GM12873 (cell line): ENCODE results near the gene INSL3.

Source experiments
- CTCF ChIP-seq: IDR thresholded peaks from 2 replicates; pipeline ENCODE4 v1.5.1; 2012; ENCODE audit warnings: low read depth, mild to moderate bottlenecking, moderate library complexity, low read length, control low read depth; ENCODE audit not compliant: insufficient read depth; ENCODE audit errors: missing control alignments

Gene INSL3, protein sequence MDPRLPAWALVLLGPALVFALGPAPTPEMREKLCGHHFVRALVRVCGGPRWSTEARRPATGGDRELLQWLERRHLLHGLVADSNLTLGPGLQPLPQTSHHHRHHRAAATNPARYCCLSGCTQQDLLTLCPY

GRCh38 chr19:17821190-17821589 lies at the start of gene INSL3:
Gene INSL3 (minus strand): TSS chr19:17821519. CDS start chr19:17821506, 13 bp downstream.
- no peak for TF ChIP-seq CTCF

GRCh38 chr19:17869114-17869608 lies 47.8 kb upstream of the INSL3 start:
- no peak for TF ChIP-seq CTCF

DNA sequence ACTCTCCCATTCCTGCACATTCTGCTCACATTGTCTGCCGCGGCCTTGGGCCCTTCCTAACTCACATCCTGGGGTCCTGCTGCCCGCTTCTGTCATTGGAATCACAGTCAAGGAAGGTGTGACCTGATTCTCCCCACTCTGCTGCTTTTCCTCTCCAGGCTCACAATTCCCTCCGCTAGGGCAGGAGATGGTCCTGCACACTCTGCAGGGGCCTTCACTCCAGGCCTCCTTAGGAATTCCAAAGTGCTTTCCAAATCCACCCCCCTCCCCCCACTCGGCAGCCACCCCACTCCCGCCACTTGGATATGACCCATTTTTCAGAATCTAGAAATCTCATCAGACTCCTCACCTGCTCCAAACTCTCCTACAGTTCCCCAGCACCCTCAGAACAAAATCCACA lies 47.4 kb upstream of the INSL3 start:
- no peak for TF ChIP-seq CTCF

DNA sequence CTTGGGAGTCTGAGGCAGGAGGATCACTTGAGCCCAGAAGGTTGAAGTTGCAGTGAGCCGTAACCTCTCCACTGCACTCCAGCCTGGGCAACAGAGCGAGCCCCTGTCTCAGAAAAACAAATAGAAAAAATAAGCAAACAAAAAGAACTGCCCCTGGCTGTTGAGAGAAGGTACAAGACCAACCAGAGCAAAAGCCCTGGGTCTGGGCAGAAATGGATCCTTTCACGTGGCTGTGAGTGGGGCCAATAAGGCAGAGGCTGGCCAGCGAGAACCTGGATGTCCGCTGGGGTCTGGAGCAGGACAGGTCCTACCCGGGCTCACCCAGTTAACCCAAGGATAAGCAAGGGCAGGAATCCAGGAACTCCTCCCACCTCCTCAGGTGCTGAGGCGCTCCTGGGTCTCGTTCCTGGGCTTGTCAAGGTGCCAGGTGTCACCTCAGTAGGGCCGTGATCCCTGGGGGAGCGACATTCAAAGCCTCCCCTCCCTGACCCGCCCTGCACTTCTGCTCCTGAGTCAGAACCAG lies 45.7 kb upstream of the INSL3 start:
- no peak for TF ChIP-seq CTCF

DNA sequence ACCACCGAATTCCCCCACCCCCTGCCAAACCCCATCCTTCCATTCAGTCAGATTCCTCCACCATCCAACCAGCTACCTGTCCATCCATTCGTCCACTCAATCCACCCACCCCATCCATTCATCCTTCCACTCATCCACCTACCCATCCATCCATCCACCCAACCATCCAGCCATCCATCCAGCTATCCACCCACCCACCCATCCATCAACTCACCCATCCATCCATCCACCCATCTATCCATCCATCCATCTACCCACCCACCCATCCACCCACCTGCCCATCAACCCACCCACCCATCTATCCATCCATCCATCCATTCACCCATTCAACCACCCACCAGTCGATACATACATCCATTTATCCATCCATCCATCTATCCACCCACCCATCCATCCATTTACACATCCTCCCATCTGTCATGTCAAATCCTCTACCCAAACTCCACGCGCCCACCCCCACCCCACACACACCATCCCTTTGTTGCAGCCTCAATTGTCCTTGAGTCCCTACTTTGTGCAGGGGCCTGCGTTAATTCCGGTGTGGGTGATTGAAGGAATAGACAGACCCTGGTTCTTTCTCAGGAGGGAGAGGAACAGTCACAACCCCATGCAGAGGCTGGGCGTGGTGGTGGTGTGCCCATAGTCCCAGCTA lies 45.1 kb upstream of the INSL3 start:
- TF ChIP-seq CTCF: no peak

DNA sequence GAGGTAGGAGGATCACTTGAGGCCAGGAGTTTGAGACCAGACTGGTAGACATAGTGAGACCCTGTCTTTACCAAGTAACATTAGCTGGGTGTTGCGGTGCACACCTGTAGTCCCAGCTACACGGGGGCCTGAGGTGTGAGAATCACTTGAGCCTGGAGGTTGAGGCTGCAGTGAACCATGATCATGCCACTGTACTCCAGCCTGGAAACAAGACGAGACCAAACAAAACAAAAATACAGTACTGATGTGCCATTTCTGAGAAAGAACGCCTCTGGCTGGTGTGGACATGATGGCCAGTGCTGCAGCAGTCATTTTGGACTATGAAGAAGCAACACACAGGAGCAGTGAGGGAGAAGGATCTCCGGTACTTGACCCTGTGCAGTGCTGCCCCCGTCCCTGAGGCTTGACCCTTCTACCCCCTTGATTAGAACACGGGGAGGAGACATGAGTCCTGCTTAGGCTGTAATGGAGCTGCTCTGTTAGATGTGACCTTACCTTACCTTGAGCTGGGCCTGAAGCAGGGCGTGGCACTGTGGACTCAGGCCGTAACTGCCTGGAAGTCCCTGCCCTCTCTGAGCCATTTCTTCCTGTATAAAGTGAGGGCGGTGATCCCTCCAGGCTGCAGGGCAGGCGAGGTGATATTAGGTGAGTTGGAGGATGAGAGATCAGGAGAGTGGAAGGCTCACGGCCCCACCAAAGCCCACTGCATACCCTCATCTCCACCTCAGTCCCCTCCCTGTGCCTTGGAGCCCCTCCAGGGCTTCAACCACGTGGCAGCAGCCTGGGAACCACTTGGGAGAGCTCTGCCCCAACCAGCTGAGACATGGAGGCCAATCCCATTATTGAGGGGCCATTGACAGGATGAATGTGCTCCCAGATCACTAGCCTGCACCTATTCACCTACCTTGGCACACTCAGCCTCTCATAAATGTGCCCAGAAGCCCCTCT lies 44.3 kb upstream of the INSL3 start:
- no peak for TF ChIP-seq CTCF
